Retinal pigment epithelial cell (primary cell): ENCODE results near the gene ZNRF1.
"Not testable (repeated sequence)": the region's sequence is repeated elsewhere in the genome, so short reads cannot be mapped to it uniquely, and the experiment has no call there.

Source experiments
- DNase-seq: peaks from one replicate; pipeline ENCODE4 v3.0.0-alpha.2; 2010; ENCODE audit warnings: low read depth
- H3K4me3 ChIP-seq: 2 replicates; pipeline ENCODE4 v1.5.1; 2011; ENCODE audit warnings: mild to moderate bottlenecking, low read length, control low read depth, moderate library complexity
- TF ChIP-seq, protein P1 (sequence below): conservative IDR thresholded peaks from 2 replicates; pipeline ENCODE4 v1.5.1; 2011; ENCODE audit warnings: low read depth, low read length, control low read depth, inconsistent platforms

Gene ZNRF1

DNA sequence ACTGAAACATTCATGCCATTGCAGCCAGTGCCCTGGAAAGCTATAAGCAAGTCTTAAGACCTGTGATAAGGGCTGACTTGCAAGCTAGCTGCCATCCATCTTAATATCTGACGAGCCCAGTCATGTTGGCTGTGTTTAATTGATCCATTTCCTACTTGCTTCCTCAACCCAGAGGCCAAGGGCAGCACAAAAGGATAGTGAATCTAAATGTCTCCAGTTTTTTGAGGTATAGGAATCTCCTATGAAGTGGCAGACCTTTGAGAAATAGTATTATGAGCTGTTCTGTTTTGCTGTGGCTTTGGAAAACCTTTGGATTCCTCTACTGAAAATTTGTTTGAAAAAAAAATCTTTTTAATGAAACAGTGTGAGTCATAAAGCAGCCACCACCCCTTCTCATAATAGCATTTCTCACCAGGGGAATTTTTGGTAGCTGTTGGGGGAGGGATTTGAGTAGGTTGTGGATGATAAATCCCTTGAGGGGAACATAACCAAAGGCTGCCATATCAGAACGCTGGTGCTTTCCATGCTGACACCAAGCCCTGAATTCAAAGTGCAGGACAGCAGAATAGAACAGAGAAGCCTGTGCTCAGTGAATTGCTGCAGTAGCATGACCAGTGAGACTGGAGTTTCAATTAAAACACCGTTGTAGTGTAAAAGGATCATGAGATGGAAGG, 12.9 kb downstream of the ZNRF1 start:
- peak; percentile 59 for DNase-seq
- H3K4me3 ChIP-seq, result no peak overlapping the region
- TF ChIP-seq, protein P1, sequence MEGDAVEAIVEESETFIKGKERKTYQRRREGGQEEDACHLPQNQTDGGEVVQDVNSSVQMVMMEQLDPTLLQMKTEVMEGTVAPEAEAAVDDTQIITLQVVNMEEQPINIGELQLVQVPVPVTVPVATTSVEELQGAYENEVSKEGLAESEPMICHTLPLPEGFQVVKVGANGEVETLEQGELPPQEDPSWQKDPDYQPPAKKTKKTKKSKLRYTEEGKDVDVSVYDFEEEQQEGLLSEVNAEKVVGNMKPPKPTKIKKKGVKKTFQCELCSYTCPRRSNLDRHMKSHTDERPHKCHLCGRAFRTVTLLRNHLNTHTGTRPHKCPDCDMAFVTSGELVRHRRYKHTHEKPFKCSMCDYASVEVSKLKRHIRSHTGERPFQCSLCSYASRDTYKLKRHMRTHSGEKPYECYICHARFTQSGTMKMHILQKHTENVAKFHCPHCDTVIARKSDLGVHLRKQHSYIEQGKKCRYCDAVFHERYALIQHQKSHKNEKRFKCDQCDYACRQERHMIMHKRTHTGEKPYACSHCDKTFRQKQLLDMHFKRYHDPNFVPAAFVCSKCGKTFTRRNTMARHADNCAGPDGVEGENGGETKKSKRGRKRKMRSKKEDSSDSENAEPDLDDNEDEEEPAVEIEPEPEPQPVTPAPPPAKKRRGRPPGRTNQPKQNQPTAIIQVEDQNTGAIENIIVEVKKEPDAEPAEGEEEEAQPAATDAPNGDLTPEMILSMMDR, result no peak

DNA sequence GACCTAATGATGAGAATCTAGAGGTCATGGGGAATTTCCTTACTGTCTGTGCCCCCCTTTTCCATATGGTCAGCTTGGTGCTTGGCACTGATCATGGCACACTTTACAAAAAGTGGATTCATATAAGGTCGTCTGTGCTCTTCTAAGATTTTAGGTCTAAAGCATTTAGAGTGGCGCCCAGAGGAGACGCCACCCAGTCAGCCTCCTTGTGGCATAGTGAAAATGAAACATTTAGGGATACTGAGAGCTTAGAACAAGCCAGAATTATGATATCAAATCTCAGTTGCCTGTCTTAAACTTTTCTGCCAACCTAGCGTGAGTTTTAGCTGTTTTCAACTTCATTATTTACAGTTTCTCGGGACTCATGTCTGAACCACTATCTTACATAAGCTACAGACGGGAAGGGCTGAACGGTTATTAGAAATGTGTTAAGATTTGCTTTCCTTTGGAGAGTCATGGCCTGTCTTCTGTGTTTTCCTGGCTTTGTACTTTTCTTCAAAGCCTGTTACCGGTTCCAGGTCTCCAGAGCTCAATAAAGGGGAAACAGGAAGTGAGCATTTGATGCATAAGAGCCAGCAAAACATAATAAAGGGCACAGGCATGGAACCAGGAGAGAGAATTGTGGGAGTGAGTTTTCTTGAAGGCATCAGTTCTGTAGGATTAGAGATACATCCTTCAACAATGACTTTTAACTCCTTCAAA, 13.7 kb downstream of the ZNRF1 start:
- TF ChIP-seq, protein P1, result no peak
- no peak overlapping the region for H3K4me3 ChIP-seq

DNA sequence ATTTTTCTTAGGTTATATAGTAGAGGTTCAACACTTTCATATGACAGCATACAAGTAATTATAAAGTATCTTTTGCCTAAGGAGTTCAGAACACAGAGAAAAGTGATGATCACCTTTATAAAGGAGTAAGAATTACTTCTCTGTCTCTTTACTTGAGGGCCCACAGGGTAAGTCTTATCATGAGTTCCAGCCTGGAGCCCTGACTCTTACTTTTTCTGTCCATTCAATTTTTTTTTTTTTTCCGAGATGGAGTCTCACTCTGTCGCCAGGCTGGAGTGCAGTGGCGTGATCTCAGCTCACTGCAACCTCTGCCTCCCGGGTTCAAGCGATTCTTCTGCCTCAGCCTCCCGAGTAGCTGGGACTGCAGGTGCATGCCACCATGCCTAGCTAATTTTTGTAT, 14.3 kb downstream of the ZNRF1 start:
- DNase-seq, H3K4me3 ChIP-seq: not testable (repeated sequence)

More for the DNA sequence above, 13.7 kb downstream of the ZNRF1 start:
- no peak for DNase-seq

DNA sequence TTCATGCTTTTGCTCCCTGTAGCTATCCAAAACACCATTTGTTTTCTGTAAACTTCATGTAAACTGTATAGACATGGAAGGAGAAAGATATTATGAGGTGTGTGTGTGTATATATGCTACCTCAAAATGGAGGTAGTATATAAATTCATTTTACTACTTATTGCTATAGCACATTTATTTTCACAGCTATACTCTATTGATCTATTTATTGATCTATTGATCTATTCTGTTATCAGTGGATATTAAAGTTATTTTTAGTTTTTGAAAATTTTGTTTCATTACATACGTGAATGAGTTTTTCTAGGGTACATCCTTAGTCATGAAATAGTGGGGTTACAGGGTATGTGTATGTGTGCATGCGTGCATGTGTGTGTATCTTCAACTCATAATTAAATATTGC, 15.5 kb downstream of the ZNRF1 start:
- TF ChIP-seq, protein P1, result no peak
- H3K4me3 ChIP-seq, result no peak overlapping the region
- no peak for DNase-seq

DNA sequence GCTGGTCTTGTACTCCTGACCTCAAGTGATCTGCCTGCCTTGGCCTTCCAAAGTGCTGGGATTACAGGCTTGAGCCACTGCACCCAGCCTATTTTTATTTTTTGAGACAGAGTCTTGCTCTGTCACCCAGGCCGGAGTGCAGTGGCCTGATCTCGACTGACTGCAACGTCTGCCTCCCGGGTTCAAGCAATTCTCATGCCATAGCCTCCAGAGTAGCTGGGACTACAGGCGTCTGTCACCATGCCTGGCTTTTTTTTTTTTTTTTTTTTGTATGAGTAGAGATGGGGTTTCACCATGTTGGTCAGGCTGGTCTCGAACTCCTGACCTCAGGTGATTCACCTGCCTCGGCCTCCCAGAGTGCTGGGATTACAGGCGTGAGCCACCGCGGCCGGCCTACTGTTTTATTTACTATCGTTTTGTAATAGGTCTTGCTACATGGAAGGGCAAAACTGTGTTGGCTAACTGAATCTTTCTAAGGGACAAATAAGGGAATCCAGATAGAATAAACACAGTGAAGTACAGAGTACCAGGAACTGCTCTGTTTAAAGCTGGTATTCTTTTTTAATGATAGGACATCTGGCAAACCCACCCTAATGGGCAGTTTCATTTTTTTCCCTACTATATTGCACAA, 17.7 kb downstream of the ZNRF1 start:
- not testable (repeated sequence) for H3K4me3 ChIP-seq

DNA sequence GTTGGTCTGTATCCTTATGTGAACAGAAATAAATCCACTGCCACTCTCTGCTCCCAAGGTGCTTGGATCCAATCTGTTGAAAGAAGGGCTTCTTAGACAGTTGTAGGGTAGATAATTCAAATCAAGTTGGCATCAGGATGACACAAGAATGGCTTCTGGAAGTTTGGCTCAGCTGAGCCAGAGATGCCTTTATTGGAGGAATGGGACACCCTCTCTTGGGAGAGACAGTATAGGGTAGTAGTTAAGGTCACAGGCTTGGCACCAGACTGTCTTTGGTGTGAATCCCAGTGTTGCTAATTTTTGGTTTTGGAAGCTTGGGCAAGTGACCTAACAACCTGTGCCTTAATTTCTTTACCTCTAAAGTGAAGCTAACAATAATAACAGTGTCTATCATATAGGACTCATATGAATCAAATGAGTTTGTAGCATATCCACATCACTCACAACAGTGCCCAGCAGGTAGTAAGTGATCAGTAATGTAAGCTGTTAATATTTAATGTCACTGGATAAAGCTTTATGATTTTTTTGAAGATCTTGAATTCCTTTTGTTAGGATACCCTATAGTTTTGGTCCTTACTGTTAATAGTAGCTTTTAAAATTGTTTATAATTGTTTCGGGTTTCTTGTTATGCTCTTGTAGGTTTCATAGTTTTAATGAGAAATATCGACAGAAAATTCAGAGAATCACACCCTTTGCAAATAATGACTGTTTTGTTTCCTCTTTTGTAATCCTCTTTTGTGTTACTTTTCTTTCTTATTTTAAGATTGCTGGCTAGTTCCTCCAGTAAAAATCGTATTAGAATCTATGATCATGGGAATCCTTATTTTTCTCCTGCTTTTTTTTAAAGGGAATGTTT, 19.1 kb downstream of the ZNRF1 start:
- TF ChIP-seq, protein P1, result no peak
- H3K4me3 ChIP-seq, result no peak overlapping the region
- DNase-seq, result no peak

More for the DNA sequence above, 17.7 kb downstream of the ZNRF1 start:
- not testable (repeated sequence) for DNase-seq

DNA sequence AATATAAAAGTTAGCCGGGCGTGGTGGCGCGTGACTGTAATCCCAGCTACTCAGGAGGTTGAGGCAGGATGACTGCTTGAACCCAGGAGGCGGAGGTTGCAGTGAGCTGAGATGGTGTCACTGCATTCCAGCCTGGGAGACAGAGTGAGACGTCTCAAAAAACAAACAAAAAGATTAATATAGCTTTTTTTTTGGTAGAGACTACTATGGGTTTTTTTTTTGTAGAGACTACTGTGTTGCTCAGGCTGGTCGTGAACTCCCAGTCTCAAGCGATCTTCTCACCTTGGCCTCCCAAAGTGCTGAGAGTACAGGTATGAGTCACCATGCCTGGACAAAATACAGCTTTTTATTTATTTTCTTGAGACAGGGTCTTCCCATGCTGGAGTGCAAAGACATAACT, 20.2 kb downstream of the ZNRF1 start:
- no peak overlapping the region for H3K4me3 ChIP-seq
- TF ChIP-seq, protein P1, result no peak
- no peak for DNase-seq
